Activated CD8-positive, alpha-beta T cell treated with anti-CD3 and anti-CD28 coated beads, Interleukin-2, amount 10 ng/mL, durations not matched to agents 7 days and 5 days (primary cell): ENCODE results near the gene PEX10. TPM values are rescaled to one million over a fixed set of nuclear protein-coding genes. Genes with fewer than 3 reads are reported as not detected.
"Not testable (repeated sequence)": the region's sequence is repeated elsewhere in the genome, so short reads cannot be mapped to it uniquely, and the experiment has no call there.

Experiments used
- ATAC-seq: fragments of 150-1000 bp; cut with Tn5 transposase; one replicate; pipeline ENCODE4 v1.10.0; 2021; ENCODE audit warnings: moderate library complexity
- CTCF ChIA-PET: fragments of 350-600 bp; sonication (Branson Sonifier 250); formaldehyde crosslinking; loops from one replicate; lab custom pipeline; 2021; ENCODE audit warnings: antibody characterized with exemption; lab: Charles Lee
- POLR2A ChIA-PET: fragments of 350-600 bp; sonication (Branson Sonifier 250); formaldehyde crosslinking; loops from one replicate; lab custom pipeline; 2021; ENCODE audit warnings: antibody characterized with exemption; lab: Charles Lee
- DNase-seq: peaks from one replicate; pipeline ENCODE4 v3.0.0-alpha.2; 2020
- H3K27ac Mint-ChIP-seq: one replicate; pipeline ENCODE4 v1.8.0; 2021; ENCODE audit warnings: mild to moderate bottlenecking, mixed read lengths
- H3K27me3 Mint-ChIP-seq: one replicate; pipeline ENCODE4 v1.8.0; 2021; ENCODE audit warnings: low read depth, mixed read lengths
- H3K36me3 Mint-ChIP-seq: one replicate; pipeline ENCODE4 v1.8.0; 2021; ENCODE audit warnings: low read depth, mixed read lengths
- H3K4me1 Mint-ChIP-seq: one replicate; pipeline ENCODE4 v1.8.0; 2021; ENCODE audit warnings: low read depth, mixed read lengths
- H3K4me3 Mint-ChIP-seq: one replicate; pipeline ENCODE4 v1.8.0; 2021; ENCODE audit warnings: mild to moderate bottlenecking, mixed read lengths
- H3K9me3 Mint-ChIP-seq: one replicate; pipeline ENCODE4 v1.8.0; 2022; ENCODE audit warnings: mixed read lengths; ENCODE audit not compliant: insufficient read depth
- total RNA-seq, 2 experiments: library from RNA; stranded (reverse); gene quantifications; one replicate each; pipeline ENCODE4 v1.2.3, GENCODE V29; 2021

PEX10 gene
- 10 to 100 TPM; 10.3 to 12.3 TPM for total RNA-seq

- peak; percentile 85 for ATAC-seq
- Mint-ChIP-seq H3K4me3 (peak within 1 kb of the TSS; percentile 90), H3K27me3 (no peaks in the 10 kb centered on the region), H3K9me3 (no peaks in the 10 kb centered on the region), H3K27ac (peak within 1 kb of the TSS; percentile 94), H3K36me3 (peaks cover 13% of the 10 kb centered on the region), H3K4me1 (peaks cover 45% of the 10 kb centered on the region)
- CTCF ChIA-PET = interaction anchor here (1.1 to 1.8 kb wide), 4 partner anchors 112 to 375 kb away, joined by 3 to 11 read pairs (median 8); no protein-coding TSS in a partner anchor
- POLR2A ChIA-PET = interaction anchor here (1.0 to 1.9 kb wide), 6 partner anchors 21 to 223 kb away, joined by 3 to 13 read pairs (median 7); partner anchors contain the start of genes MORN1, PANK4 and RER1
- DNase-seq = peak; percentile 99
These were observed at the start of gene PEX10 for GRCh38 chr1:2412395-2412772. Gene PEX10, minus strand, starts transcription at chr1:2412564. Its CDS starts 62 bp downstream, at chr1:2412502.

- no peaks in the 10 kb centered on the region for H3K9me3 Mint-ChIP-seq
- H3K27me3 Mint-ChIP-seq = no peaks in the 10 kb centered on the region
- H3K4me3 Mint-ChIP-seq = no peak overlapping the region
- H3K36me3 Mint-ChIP-seq = no peaks in the 10 kb centered on the region
- DNase-seq (no peak), ATAC-seq (no peak)
- CTCF ChIA-PET = no interaction called here
- H3K4me1 Mint-ChIP-seq = no peaks in the 10 kb centered on the region
- POLR2A ChIA-PET = no interaction called here
- no peak overlapping the region for H3K27ac Mint-ChIP-seq
These were observed 48.8 kb upstream of the PEX10 start for GRCh38 chr1:2460996-2461751.

GRCh38 chr1:2460203-2460602 lies 47.8 kb upstream of the PEX10 start:
- H3K9me3 Mint-ChIP-seq = no peaks in the 10 kb centered on the region
- no peak overlapping the region for H3K4me3 Mint-ChIP-seq
- H3K4me1 Mint-ChIP-seq = no peaks in the 10 kb centered on the region
- H3K27ac Mint-ChIP-seq = no peak overlapping the region
- H3K36me3 Mint-ChIP-seq = no peaks in the 10 kb centered on the region
- ChIA-PET POLR2A (no interaction called here), CTCF (no interaction called here)
- ATAC-seq = no peak
- no peak for DNase-seq
- no peaks in the 10 kb centered on the region for H3K27me3 Mint-ChIP-seq

- H3K27me3 Mint-ChIP-seq = no peaks in the 10 kb centered on the region
- H3K4me3 Mint-ChIP-seq = no peak overlapping the region
- H3K9me3 Mint-ChIP-seq = no peaks in the 10 kb centered on the region
- no peaks in the 10 kb centered on the region for H3K36me3 Mint-ChIP-seq
- ATAC-seq = no peak
- H3K4me1 Mint-ChIP-seq = no peaks in the 10 kb centered on the region
- CTCF ChIA-PET = no interaction called here
- H3K27ac Mint-ChIP-seq = no peak overlapping the region
- no peak for DNase-seq
- POLR2A ChIA-PET = no interaction called here
These were observed 47.4 kb upstream of the PEX10 start for GRCh38 chr1:2459757-2460156.

- H3K36me3 Mint-ChIP-seq, H3K9me3 Mint-ChIP-seq, DNase-seq, H3K4me1 Mint-ChIP-seq, CTCF ChIA-PET, H3K27me3 Mint-ChIP-seq, H3K4me3 Mint-ChIP-seq, POLR2A ChIA-PET, ATAC-seq, H3K27ac Mint-ChIP-seq: not testable (repeated sequence)
These were observed 46.9 kb upstream of the PEX10 start for GRCh38 chr1:2459102-2459753.

- ChIA-PET CTCF (no interaction called here), POLR2A (no interaction called here)
- H3K27me3 Mint-ChIP-seq = no peaks in the 10 kb centered on the region
- H3K4me3 Mint-ChIP-seq = no peak overlapping the region
- H3K4me1 Mint-ChIP-seq = no peaks in the 10 kb centered on the region
- ATAC-seq = no peak
- H3K27ac Mint-ChIP-seq = no peak overlapping the region
- no peak for DNase-seq
- no peaks in the 10 kb centered on the region for H3K9me3 Mint-ChIP-seq
- H3K36me3 Mint-ChIP-seq = no peaks in the 10 kb centered on the region
These were observed 46.3 kb upstream of the PEX10 start for GRCh38 chr1:2458687-2459086.

GRCh38 chr1:2457444-2457843 lies 45.1 kb upstream of the PEX10 start:
- Mint-ChIP-seq H3K27ac (no peak overlapping the region), H3K27me3 (no peaks in the 10 kb centered on the region), H3K36me3 (no peaks in the 10 kb centered on the region), H3K4me3 (no peak overlapping the region), H3K4me1 (no peaks in the 10 kb centered on the region), H3K9me3 (no peaks in the 10 kb centered on the region)
- no peak for DNase-seq
- CTCF ChIA-PET = no interaction called here
- POLR2A ChIA-PET = no interaction called here
- ATAC-seq = no peak

- no peaks in the 10 kb centered on the region for H3K36me3 Mint-ChIP-seq
- POLR2A ChIA-PET = no interaction called here
- H3K4me1 Mint-ChIP-seq = no peaks in the 10 kb centered on the region
- no peaks in the 10 kb centered on the region for H3K27me3 Mint-ChIP-seq
- H3K27ac Mint-ChIP-seq = no peak overlapping the region
- ATAC-seq (no peak), DNase-seq (no peak)
- H3K4me3 Mint-ChIP-seq = no peak overlapping the region
- CTCF ChIA-PET = no interaction called here
- no peaks in the 10 kb centered on the region for H3K9me3 Mint-ChIP-seq
These were observed 43.4 kb upstream of the PEX10 start for GRCh38 chr1:2455757-2456156.

- DNase-seq (no peak), ATAC-seq (no peak)
- no peaks in the 10 kb centered on the region for H3K9me3 Mint-ChIP-seq
- POLR2A ChIA-PET = no interaction called here
- H3K27me3 Mint-ChIP-seq = no peaks in the 10 kb centered on the region
- no peaks in the 10 kb centered on the region for H3K4me1 Mint-ChIP-seq
- CTCF ChIA-PET = no interaction called here
- no peak overlapping the region for H3K27ac Mint-ChIP-seq
- H3K36me3 Mint-ChIP-seq = no peaks in the 10 kb centered on the region
- no peak overlapping the region for H3K4me3 Mint-ChIP-seq
These were observed 41.9 kb upstream of the PEX10 start for GRCh38 chr1:2454227-2454626.

GRCh38 chr1:2452932-2453315 lies 40.6 kb upstream of the PEX10 start:
- POLR2A ChIA-PET = no interaction called here
- ATAC-seq (no peak), DNase-seq (no peak)
- H3K9me3 Mint-ChIP-seq = no peaks in the 10 kb centered on the region
- H3K4me1 Mint-ChIP-seq = no peaks in the 10 kb centered on the region
- CTCF ChIA-PET = no interaction called here
- no peak overlapping the region for H3K4me3 Mint-ChIP-seq
- peaks cover 2% of the 10 kb centered on the region for H3K27me3 Mint-ChIP-seq
- H3K36me3 Mint-ChIP-seq = no peaks in the 10 kb centered on the region
- no peak overlapping the region for H3K27ac Mint-ChIP-seq

- H3K4me1 Mint-ChIP-seq = no peaks in the 10 kb centered on the region
- ATAC-seq (no peak), DNase-seq (no peak)
- H3K27me3 Mint-ChIP-seq = peaks cover 2% of the 10 kb centered on the region
- H3K4me3 Mint-ChIP-seq = no peak overlapping the region
- H3K36me3 Mint-ChIP-seq = no peaks in the 10 kb centered on the region
- H3K9me3 Mint-ChIP-seq = no peaks in the 10 kb centered on the region
- H3K27ac Mint-ChIP-seq = no peak overlapping the region
- ChIA-PET POLR2A (no interaction called here), CTCF (no interaction called here)
These were observed 40.0 kb upstream of the PEX10 start for GRCh38 chr1:2452201-2452931.

GRCh38 chr1:2451741-2452140 lies 39.4 kb upstream of the PEX10 start:
- POLR2A ChIA-PET = no interaction called here
- Mint-ChIP-seq H3K27ac (no peak overlapping the region), H3K4me3 (no peak overlapping the region), H3K4me1 (no peaks in the 10 kb centered on the region), H3K36me3 (no peaks in the 10 kb centered on the region), H3K9me3 (no peaks in the 10 kb centered on the region), H3K27me3 (peaks cover 2% of the 10 kb centered on the region)
- ATAC-seq (no peak), DNase-seq (no peak)
- CTCF ChIA-PET = no interaction called here
